Astrocyte of the spinal cord (primary cell): Measurements from ENCODE around the gene SRCIN1.
A peak's percentile ranks its signal among the peaks of the same experiment; 100 is the strongest.

ENCODE experiments used
- DNase-seq: peaks from one replicate; pipeline ENCODE4 v3.0.0; 2011; ENCODE audit warnings: low read depth, low spot score
- H3K4me3 ChIP-seq: 2 replicates; pipeline ENCODE4 v1.5.1; 2011; ENCODE audit warnings: low read depth, mild to moderate bottlenecking, low read length, moderate library complexity
- in situ Hi-C: cut with HindIII; loops from 2 replicates; pipeline ENCODE4 v1.10.0; 2017; ENCODE audit warnings: low sequenced_read_pairs
- TF ChIP-seq, protein P1 (sequence below): IDR thresholded peaks from 2 replicates; pipeline ENCODE4 v1.5.1; 2012; ENCODE audit warnings: low read depth, mild to moderate bottlenecking, low read length, inconsistent platforms

Gene SRCIN1

DNA sequence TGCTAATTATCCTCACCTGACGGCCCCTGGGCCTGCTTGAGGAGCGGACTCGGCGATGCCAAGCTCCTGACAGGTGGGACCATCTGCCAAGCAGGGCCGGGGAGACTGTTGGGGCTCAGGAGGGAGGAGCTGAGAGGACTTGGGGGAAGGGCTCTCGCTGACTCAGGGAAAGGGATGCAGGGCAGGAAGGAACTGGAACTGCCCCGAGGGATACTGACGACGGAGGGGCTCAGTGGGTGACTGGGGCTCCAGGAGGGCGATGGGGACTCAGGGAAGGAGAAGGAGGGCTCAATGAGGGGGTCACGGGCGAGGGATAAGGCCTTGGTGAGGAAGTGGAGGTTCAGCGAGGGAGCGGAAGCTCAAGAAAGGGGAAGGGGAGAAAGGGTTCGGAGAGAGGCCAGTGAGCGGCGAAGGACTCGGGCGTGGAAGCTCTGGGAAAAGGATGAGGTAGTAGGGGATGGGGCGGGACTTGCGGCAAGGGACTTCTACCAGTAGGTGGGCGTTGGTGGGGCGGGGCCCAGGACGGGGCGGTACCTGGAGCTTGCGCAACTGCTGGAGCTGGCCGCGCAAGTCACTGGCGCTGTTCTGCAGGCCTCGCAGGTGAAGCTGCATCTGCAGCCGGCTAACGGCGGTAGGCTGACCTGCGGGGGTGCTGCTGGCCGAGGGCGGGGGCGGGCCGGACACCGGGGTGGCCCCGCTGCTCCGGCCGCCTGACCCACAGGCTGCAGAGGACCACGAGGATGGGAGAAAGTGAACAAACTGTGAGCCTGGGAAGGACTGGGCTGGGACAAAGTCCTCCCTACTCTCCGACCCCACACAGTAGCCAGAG is 46.5 kb downstream of the SRCIN1 start:
- no peak overlapping the region for H3K4me3 ChIP-seq
- DNase-seq, result no peak
- in situ Hi-C loops, result no loop called here
- TF ChIP-seq, protein P1, sequence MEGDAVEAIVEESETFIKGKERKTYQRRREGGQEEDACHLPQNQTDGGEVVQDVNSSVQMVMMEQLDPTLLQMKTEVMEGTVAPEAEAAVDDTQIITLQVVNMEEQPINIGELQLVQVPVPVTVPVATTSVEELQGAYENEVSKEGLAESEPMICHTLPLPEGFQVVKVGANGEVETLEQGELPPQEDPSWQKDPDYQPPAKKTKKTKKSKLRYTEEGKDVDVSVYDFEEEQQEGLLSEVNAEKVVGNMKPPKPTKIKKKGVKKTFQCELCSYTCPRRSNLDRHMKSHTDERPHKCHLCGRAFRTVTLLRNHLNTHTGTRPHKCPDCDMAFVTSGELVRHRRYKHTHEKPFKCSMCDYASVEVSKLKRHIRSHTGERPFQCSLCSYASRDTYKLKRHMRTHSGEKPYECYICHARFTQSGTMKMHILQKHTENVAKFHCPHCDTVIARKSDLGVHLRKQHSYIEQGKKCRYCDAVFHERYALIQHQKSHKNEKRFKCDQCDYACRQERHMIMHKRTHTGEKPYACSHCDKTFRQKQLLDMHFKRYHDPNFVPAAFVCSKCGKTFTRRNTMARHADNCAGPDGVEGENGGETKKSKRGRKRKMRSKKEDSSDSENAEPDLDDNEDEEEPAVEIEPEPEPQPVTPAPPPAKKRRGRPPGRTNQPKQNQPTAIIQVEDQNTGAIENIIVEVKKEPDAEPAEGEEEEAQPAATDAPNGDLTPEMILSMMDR, result no peak

DNA sequence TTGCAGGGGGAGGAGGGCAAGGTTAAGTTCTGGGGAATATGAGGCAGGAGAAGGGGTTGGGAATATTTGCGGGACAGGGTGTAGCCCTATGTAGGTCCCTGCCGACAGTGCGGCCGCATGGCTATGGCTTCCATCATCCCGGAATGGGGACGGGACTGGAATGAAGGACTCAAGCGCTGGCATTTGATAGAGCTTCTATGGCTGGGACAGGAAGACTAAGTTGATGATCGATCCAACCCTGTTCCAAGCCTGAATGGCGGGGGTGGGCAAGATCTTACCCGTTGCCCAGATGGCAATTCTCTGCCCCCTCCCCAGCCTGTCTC is 47.1 kb downstream of the SRCIN1 start:
- H3K4me3 ChIP-seq, result no peak overlapping the region
- in situ Hi-C loops, result no loop called here
- TF ChIP-seq, protein P1, result no peak
- DNase-seq, result no peak

DNA sequence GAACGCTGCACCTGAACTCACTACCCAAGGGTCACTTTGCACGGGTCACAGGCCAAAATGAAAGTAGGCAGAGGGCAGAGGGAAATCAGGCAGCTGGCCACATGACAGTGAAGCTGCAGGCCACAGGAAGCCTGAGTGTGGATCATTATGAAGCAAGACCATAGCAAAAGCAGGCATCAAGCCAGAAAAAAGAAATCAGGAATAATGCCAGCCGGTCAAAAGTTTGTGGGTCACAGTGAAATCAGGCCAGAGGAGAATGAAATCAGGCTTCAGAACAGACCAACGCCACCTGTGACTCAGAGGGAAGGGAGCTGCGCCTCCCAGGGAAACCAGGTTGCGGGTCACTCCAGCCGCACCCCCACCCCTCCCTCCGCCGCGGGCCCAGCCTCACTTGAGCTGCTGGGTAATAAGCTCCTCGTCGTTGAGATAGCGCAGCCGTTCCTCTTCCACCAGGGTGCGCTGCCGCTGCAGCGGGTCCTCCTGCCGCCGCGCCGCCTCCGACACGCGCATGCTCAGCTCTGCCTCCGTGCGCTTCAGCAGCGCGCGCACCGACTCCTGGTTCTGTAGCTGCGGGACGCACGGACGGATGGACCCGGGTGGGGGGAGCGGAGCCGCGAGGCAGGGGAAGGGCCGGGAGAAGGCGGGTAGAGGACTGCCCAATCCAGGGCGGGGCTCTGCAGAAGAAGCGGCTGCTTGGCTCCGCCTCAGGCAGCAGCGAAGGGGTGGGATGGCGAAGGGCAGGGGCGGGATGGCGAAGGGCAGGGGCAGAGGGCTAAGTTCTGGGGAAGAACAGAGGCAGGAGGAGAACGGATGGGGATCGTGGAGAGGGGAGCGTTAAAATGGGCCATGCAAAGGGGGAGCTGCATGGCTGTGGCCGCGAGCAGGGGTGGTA is 47.7 kb downstream of the SRCIN1 start:
- in situ Hi-C loops, result no loop called here
- H3K4me3 ChIP-seq, result peak overlapping the region; percentile 30
- TF ChIP-seq, protein P1, result peak; percentile 95
- peak; percentile 85 for DNase-seq

DNA sequence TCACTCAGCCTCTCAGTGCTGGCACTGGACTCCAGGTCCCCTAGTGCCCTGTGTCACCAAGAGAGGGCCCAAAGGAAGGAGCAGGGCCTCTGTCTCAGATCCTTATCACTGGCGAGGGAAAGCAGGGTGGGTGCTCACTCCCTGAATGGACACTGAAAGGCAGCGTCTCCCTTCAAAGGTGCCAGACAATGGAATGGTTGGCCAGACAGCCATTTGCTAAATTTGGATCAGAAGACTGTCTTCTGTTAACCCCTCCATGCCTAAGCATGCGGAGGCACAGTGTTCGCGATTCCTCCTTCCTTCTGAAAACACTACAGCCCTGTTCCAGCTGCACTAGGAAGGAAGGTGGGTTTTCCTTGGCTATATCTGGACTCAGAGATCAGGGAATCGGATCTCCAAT is 48.4 kb downstream of the SRCIN1 start:
- TF ChIP-seq, protein P1, result no peak
- H3K4me3 ChIP-seq, result no peak overlapping the region
- no peak for DNase-seq
- in situ Hi-C loops, result no loop called here

DNA sequence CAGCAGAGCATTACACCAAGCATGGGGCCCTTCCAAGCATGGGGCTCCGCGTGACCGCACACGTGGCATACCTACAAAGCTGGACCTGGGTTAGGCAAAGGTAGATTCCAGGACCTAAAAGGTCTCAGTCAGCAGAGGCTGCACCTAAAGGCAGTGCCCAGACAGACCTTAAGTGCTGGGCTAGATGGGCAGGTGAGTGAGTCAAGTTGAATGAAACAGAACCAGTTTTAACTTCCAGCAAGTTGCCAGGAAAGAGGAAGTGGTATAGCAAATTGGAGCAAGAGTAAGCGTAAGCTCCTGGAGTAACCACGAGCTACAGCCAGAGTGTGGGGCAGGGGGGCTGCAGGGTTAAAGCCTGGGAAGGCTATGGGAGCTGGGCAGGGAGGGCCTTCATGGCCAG is 49.5 kb downstream of the SRCIN1 start:
- no peak for DNase-seq
- TF ChIP-seq, protein P1, result no peak
- H3K4me3 ChIP-seq, result no peak overlapping the region
- in situ Hi-C loops, result no loop called here

DNA sequence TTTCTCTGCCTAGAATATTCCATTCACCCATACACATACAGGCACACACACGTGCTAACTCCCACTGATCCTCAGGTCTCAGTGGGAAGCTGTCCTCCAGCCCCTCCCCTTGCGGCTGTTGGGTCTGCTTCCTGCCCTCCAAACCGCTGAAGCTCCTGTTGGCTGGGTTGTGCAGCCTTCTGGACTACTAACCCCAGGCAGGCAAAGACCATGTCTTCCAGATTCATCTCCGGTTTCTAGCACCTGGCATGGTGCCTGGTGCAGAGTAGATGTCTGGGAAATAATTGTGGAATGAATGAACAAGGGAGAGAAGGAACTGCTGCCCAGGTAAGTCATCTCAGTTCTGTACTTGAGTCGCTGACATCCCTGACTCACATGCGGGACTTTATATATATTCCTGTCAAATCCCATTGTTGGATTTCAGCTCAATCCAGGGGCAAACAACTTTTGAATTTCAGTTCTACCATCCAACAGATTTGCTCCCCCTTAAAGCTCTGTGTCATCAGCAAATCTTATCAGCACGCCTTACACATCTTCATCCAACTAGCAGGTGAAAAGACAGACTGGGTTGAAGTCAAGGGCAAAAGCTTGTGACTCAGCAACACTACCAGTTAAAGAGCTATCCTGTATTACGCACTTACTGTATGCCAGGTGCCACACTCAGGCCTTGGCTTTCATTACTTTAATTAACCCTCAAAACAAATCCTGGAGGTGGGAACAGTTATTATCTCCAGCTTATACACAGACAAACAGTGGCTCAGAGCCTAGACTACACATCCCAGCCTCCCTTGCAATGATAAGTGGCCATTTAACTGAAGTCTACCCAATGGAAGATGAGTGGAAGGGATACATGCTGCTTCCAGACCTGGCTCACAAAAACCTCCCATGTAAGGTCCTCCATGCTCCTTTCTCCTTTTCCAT is 51.1 kb downstream of the SRCIN1 start:
- in situ Hi-C loops, result no loop called here
- TF ChIP-seq, protein P1, result no peak
- no peak overlapping the region for H3K4me3 ChIP-seq
- DNase-seq, result peak; percentile 17
